K562 (cell line): ENCODE results near the gene VPS45. TPM values are rescaled to one million over a fixed set of nuclear protein-coding genes. Genes with fewer than 3 reads are reported as not detected.
A peak's percentile ranks its signal among the peaks of the same experiment; 100 is the strongest.

Experiments
- ATAC-seq: fragments of 200-7000 bp; cut with Tn5 transposase; 3 replicates; pipeline ENCODE4 v1.9.1; 2020; ENCODE audit warnings: moderate library complexity
- BruUV-seq: library from RNA; stranded (reverse); fragments of 400-500 nt; replicated peaks from 2 replicates; lab custom pipeline; 2021; lab: Mats Ljungman, UMichigan
- CTCF ChIA-PET: fragments of 300-600 bp; formaldehyde crosslinking; extraction: SDS; loops from one replicate; lab custom pipeline; 2021; ENCODE audit warnings: low intra/inter-chr PET ratio; lab: Yijun Ruan, JAX
- POLR2A ChIA-PET: fragments of 300-600, 350-650 bp; sonication (Branson Sonifier 250); formaldehyde crosslinking; extraction: SDS; loops from one replicate; lab custom pipeline; 2021; ENCODE audit warnings: antibody characterized with exemption, inconsistent platforms; lab: Yijun Ruan, JAX
- DNase-seq, 4 experiments: peaks; one replicate each; pipeline versions ENCODE4 v3.0.0 to v3.0.0-alpha.2; 2011 to 2018; ENCODE audit warnings: low spot score in 3 of 4, mixed read lengths in 3 of 4; ENCODE audit errors: extremely low read depth in 1 of 4
- FAIRE-seq: peaks from 2 replicates; lab custom pipeline; 2011; peaks lifted over from hg19 to GRCh38; lab: Jason Lieb, UNC
- H2AFZ ChIP-seq: 2 replicates; pipeline ENCODE4 v1.6.0; 2011; ENCODE audit warnings: low read depth, low read length, control low read depth, inconsistent platforms
- H3K27ac ChIP-seq: fragments of 200-600 bp; 3 replicates; pipeline ENCODE4 v1.8.0; 2011; ENCODE audit warnings: low read depth, mild to moderate bottlenecking, control low read depth, inconsistent platforms, low read length, moderate library complexity, mixed read lengths; ENCODE audit errors: extremely low read depth
- H3K27me3 ChIP-seq, 2 experiments: fragments of 300-600 bp in 1 of 2; 2 replicates in 1 of 2; 3 replicates in 1 of 2; pipeline versions ENCODE4 v1.6.0 to v1.8.0; 2011; ENCODE audit warnings: inconsistent platforms in 2 of 2, low read length in 2 of 2, mild to moderate bottlenecking in 1 of 2, mixed read lengths in 1 of 2, moderate library complexity in 1 of 2; ENCODE audit not compliant: control insufficient read depth in 2 of 2, insufficient read depth in 2 of 2
- H3K36me3 ChIP-seq: fragments of 300-600 bp; 3 replicates; pipeline ENCODE4 v1.8.0; 2011; ENCODE audit warnings: mild to moderate bottlenecking, low read length, inconsistent platforms; ENCODE audit not compliant: control insufficient read depth, insufficient read depth
- H3K4me1 ChIP-seq, 2 experiments: fragments of 200-600 bp in 1 of 2; replicated peaks in 1 of 2; 2 replicates in 1 of 2; 3 replicates in 1 of 2; pipeline versions ENCODE4 v1.5.1 to v1.8.0; 2011; ENCODE audit warnings: inconsistent platforms in 2 of 2, low read length in 2 of 2, mild to moderate bottlenecking in 1 of 2, mixed read lengths in 1 of 2, moderate library complexity in 1 of 2; ENCODE audit not compliant: control insufficient read depth in 2 of 2, insufficient read depth in 2 of 2
- H3K4me2 ChIP-seq: 2 replicates; pipeline ENCODE4 v1.6.1; 2011; ENCODE audit warnings: low read length, control low read depth, inconsistent platforms, mixed read lengths; ENCODE audit not compliant: insufficient read depth
- H3K4me3 ChIP-seq: fragments of 200-600 bp; sonication (generic), shearing (Covaris generic); 2 replicates; pipeline ENCODE4 v1.5.1; 2016; ENCODE audit warnings: control low read depth, inconsistent platforms
- H3K79me2 ChIP-seq: fragments of 200-600 bp; 3 replicates; pipeline ENCODE4 v1.8.0; 2011; ENCODE audit warnings: low read length, inconsistent platforms; ENCODE audit not compliant: control insufficient read depth, insufficient read depth
- H3K9ac ChIP-seq, 2 experiments: 2 replicates each; pipeline versions ENCODE4 v1.6.0 to v1.6.1; 2011; ENCODE audit warnings: low read depth in 2 of 2, low read length in 2 of 2, control low read depth in 1 of 2, inconsistent platforms in 1 of 2, mild to moderate bottlenecking in 1 of 2, mixed read lengths in 1 of 2; ENCODE audit not compliant: insufficient read depth in 1 of 2
- H3K9me1 ChIP-seq: one replicate; pipeline ENCODE4 v1.6.0; 2011; ENCODE audit warnings: inconsistent platforms, mild to moderate bottlenecking, low read length, moderate library complexity; ENCODE audit not compliant: control insufficient read depth, insufficient read depth
- H3K9me3 ChIP-seq: replicated peaks from 2 replicates; pipeline ENCODE4 v1.5.1; 2011; ENCODE audit warnings: low read depth, low read length, inconsistent platforms; ENCODE audit not compliant: control insufficient read depth, insufficient read depth
- H4K20me1 ChIP-seq: replicated peaks from 2 replicates; pipeline ENCODE4 v1.6.1; 2011; ENCODE audit warnings: low read length, inconsistent platforms, mixed read lengths; ENCODE audit not compliant: control insufficient read depth, insufficient read depth
- CHD7 ChIP-seq: fragments of 200-600 bp; sonication (generic); IDR thresholded peaks from one replicate; pipeline ENCODE4 v1.6.1; 2012; ENCODE audit warnings: mild to moderate bottlenecking, low read depth, low read length, inconsistent platforms
- CTBP1 ChIP-seq: fragments of 450-650 bp; IDR thresholded peaks from 2 replicates; pipeline ENCODE4 v1.6.1; 2016; ENCODE audit warnings: borderline replicate concordance
- CXXC5 ChIP-seq: fragments of 250-450 bp; sonication (Bioruptor Pico); IDR thresholded peaks from 2 replicates; pipeline ENCODE4 v1.8.0; 2022; ENCODE audit warnings: inconsistent platforms, mild to moderate bottlenecking, moderate library complexity
- ELF2 ChIP-seq: fragments of 250-450 bp; sonication (Bioruptor Pico); IDR thresholded peaks from 2 replicates; pipeline ENCODE4 v1.5.0; 2021; ENCODE audit warnings: mild to moderate bottlenecking
- LARP7 ChIP-seq: fragments of 450-650 bp; IDR thresholded peaks from 2 replicates; pipeline ENCODE4 v1.6.1; 2016
- MAZ ChIP-seq, 2 experiments: fragments of 450-650 bp in 1 of 2; sonication (generic) in 1 of 2; formaldehyde crosslinking; IDR thresholded peaks in 1 of 2; conservative IDR thresholded peaks in 1 of 2; 2 replicates each; pipeline versions ENCODE4 v1.4.0 to v1.5.0; 2020; ENCODE audit warnings: mild to moderate bottlenecking in 1 of 2, missing genetic modification reagents in 1 of 2
- MEF2D ChIP-seq: conservative IDR thresholded peaks from 2 replicates; pipeline ENCODE4 v1.6.1; 2016; ENCODE audit warnings: low read depth, missing genetic modification characterization, missing compliant biosample characterization
- PHB ChIP-seq: fragments of 250-450 bp; sonication (Bioruptor Pico); IDR thresholded peaks from 2 replicates; pipeline ENCODE4 v1.5.0; 2021
- POLR2AphosphoS5 ChIP-seq: IDR thresholded peaks from 2 replicates; pipeline ENCODE4 v1.6.1; 2011; ENCODE audit warnings: mild to moderate bottlenecking, low read depth, low read length, moderate library complexity; ENCODE audit not compliant: control insufficient read depth, insufficient read depth
- ZBTB8A ChIP-seq: fragments of 450-650 bp; IDR thresholded peaks from 2 replicates; pipeline ENCODE4 v1.6.1; 2018; ENCODE audit warnings: mild to moderate bottlenecking, moderate library complexity; ENCODE audit not compliant: partially characterized antibody
- ZNF232 ChIP-seq: sonication (generic); formaldehyde crosslinking; IDR thresholded peaks from 2 replicates; pipeline ENCODE4 v1.8.0; 2022; ENCODE audit warnings: mild to moderate bottlenecking, missing genetic modification reagents
- WGBS: fragments of 100-300 bp; shearing (Covaris generic); methylation state at CpG from one replicate; pipeline ENCODE4 v1.1.6; 2016; ENCODE audit warnings: low coverage, mixed read lengths; ENCODE audit not compliant: insufficient coverage; ENCODE audit errors: missing lambda C conversion rate; 5-methylcytosine and 5-hydroxymethylcytosine counted together
- in situ Hi-C: fragments of 300-500 bp; cut with MboI; formaldehyde crosslinking; loops from 4 replicates; pipeline ENCODE4 v1.15.0; 2018; ENCODE audit warnings: inconsistent platforms, mixed read lengths
- intact Hi-C: fragments of 100-400 bp; cut with micrococcal nuclease; formaldehyde crosslinking; loops from 2 replicates; pipeline ENCODE4 v1.14.2; 2022
- polyA plus RNA-seq, 8 experiments: library from polyadenylated mRNA; depleted of rRNA in 4 of 8; stranded (reverse) in 5 of 8; unstranded in 3 of 8; fragments of >200 nt; fragmentation: Nextera tagmentation in 2 of 8; fragmentation: Illumina TruSeq in 1 of 8; extraction: Ambion mirVana in 2 of 8; extraction: Trizol in 1 of 8; gene quantifications; 2 replicates each; pipeline versions ENCODE4 v1.2.1 to v1.2.3, GENCODE V29; 2011 to 2014; ENCODE audit warnings: inconsistent platforms in 1 of 8, missing spikeins in 1 of 8
- total RNA-seq, 7 experiments: library from RNA; depleted of rRNA in 6 of 7; stranded (reverse); fragments of >200 nt in 6 of 7; fragmentation: Illumina TruSeq in 2 of 7; extraction: Trizol in 2 of 7; gene quantifications; 2 replicates each; pipeline versions ENCODE4 v1.2.1 to v1.2.3, GENCODE V29; 2011 to 2021; ENCODE audit warnings: low replicate concordance in 1 of 7

Gene VPS45
- total and polyA plus RNA-seq, 9 of the 15 experiments (the other 6 are each of a cell fraction or from before 2014, with no cell fraction given) = 17.9 to 48.2 (median 34.4) TPM

- FAIRE-seq = peak; percentile 74
- DNase-seq = peak; percentile 79 to 87 (median 82)
- Histone ChIP-seq H3K4me2 (no peak overlapping the region), H2AFZ (no peak overlapping the region), H3K9me3 (no peaks in the 10 kb centered on the region), H3K9me1 (no peaks in the 10 kb centered on the region), H3K27ac (no peak overlapping the region), H3K4me1 (peaks cover 7 to 27% of the 10 kb centered on the region in 2 experiments; a peak in 4 of 5 replicates), H3K27me3 (no peaks in the 10 kb centered on the region), H3K4me3 (no peak overlapping the region), H4K20me1 (no peaks in the 10 kb centered on the region), H3K36me3 (no peaks in the 10 kb centered on the region), H3K9ac (no peak overlapping the region), H3K79me2 (no peaks in the 10 kb centered on the region)
- POLR2A ChIA-PET = interaction anchor here (0.5 to 2.1 kb wide), 6 partner anchors 10 to 283 kb away, joined by 3 to 9 read pairs (median 4); partner anchors contain the start of gene ANP32E
- in situ Hi-C loops (loop anchor here (5.0 kb wide), 2 partner anchors 92 to 207 kb away; no protein-coding TSS in a partner anchor), intact Hi-C loops (loop anchor here (1.0 to 10.0 kb wide), 5 partner anchors 18 to 274 kb away; partner anchors contain the start of gene BOLA1)
- WGBS = 5% methylated on average over 6 of the region's 6 CpGs
- no TSS peak for BruUV-seq
- CTCF ChIA-PET = interaction anchor here (0.7 to 2.1 kb wide), 7 partner anchors 93 to 281 kb away, joined by 3 to 32 read pairs (median 4); a partner anchor contains a TSS
- ATAC-seq = peak; percentile 81
- TF ChIP-seq PHB (CRISPR knock-in tag) (no peak), POLR2AphosphoS5 (peak; percentile 32; the same call in 1 of the 2 replicates), ELF2 (CRISPR knock-in tag) (no peak), CHD7 (no peak), MEF2D (no peak), CTBP1 (peak; percentile 51; the same call in 1 of the 2 replicates), CXXC5 (CRISPR knock-in tag) (no peak), ZBTB8A (no peak), MAZ (CRISPR knock-in tag; conservative IDR thresholded peaks at IDR 0.05 in 1 of 2, IDR thresholded peaks at IDR 0.05 in 1 of 2) (peak in 1 of 2 experiments; percentile 37; a peak in 1 of 4 replicates), LARP7 (no peak), ZNF232 (no peak)
Observed at GRCh38 chr1:150168960-150169601, 101.5 kb downstream of the VPS45 start.
